Stomach (tissue), 4 donors: ENCODE measurements around the gene RUNX1.

Source experiments
- CTCF ChIP-seq, 7 experiments: fragments of 450-650 bp in 4 of 7; fragments of 200-600 bp in 3 of 7; sonication (generic) in 3 of 7; IDR thresholded peaks; one replicate each; pipeline ENCODE4 v1.5.1; 2016 to 2019; ENCODE audit warnings: antibody characterized with exemption in 7 of 7, control low read depth in 2 of 7, mild to moderate bottlenecking in 1 of 7
- EP300 ChIP-seq: sonication (generic); formaldehyde crosslinking; IDR thresholded peaks from one replicate; pipeline ENCODE4 v1.6.1; 2017; ENCODE audit warnings: antibody characterized with exemption
- POLR2A ChIP-seq, 4 donors: fragments of 450-650 bp; IDR thresholded peaks; one replicate each; pipeline ENCODE4 v1.6.1; 2016; ENCODE audit warnings: antibody characterized with exemption in 4 of 4, control low read depth in 2 of 4, mild to moderate bottlenecking in 1 of 4, moderate library complexity in 1 of 4
- POLR2AphosphoS5 ChIP-seq, 3 donors: sonication (generic); formaldehyde crosslinking; IDR thresholded peaks; one replicate each; pipeline ENCODE4 v1.6.1; 2016; ENCODE audit warnings: antibody characterized with exemption in 3 of 3

GRCh38 chr21:35070436-35070835, 21.3 kb upstream of the RUNX1 start:
- TF ChIP-seq POLR2A (IDR thresholded peaks at IDR 0.05), result no peak
- no peak for TF ChIP-seq CTCF (IDR thresholded peaks at IDR 0.05)
- no peak for TF ChIP-seq POLR2AphosphoS5 (IDR thresholded peaks at IDR 0.05)
- TF ChIP-seq EP300, result no peak
